T-helper 2 cell treated with Interferon-gamma antibody and Interleukin-4, amounts not matched to agents 100 ng/mL and 5 ng/mL, for 36 hours (primary cell): ENCODE data around the gene SMPD3. TPM values are rescaled to one million over a fixed set of nuclear protein-coding genes. Genes with fewer than 3 reads are reported as not detected.

Experiments used
- intact Hi-C: fragments of 100-400 bp; cut with micrococcal nuclease; formaldehyde crosslinking; loops from one replicate; pipeline ENCODE4 v1.15.1; 2023
- total RNA-seq: library from RNA; stranded (reverse); gene quantifications from 2 replicates; pipeline ENCODE4 v1.2.3, GENCODE V29; 2022

Gene SMPD3
- total RNA-seq, 1 donor from 2014 or later, result 3.0 TPM

DNA sequence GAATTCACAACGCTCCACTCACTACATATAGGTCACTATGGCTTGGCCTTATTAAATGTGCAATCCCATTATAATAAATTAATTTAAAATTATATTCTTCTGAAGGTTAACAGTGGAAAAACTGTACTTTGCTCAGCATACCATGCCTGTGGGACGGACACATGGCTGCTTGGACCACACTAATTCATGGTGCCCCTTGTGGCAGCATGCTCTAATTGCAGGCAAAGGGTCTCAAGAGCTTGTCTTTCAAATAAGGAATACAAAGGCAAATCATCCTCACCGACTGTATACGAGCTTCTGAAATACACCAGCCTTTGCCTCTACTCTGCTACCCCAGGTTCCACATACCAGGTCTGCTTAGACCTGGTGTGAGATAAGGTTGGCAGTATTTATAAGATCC lies 11.7 kb downstream of the SMPD3 start:
- intact Hi-C loops, result no loop called here

GRCh38 chr16:68434624-68435210 lies 13.6 kb downstream of the SMPD3 start:
- intact Hi-C loops, result loop anchor here (5.0 kb wide), 1 partner anchor 37 kb away; no protein-coding TSS in a partner anchor

GRCh38 chr16:68433316-68433715 lies 15.0 kb downstream of the SMPD3 start:
- intact Hi-C loops, result loop anchor here (5.0 kb wide), 1 partner anchor 36 kb away; no protein-coding TSS in a partner anchor

DNA sequence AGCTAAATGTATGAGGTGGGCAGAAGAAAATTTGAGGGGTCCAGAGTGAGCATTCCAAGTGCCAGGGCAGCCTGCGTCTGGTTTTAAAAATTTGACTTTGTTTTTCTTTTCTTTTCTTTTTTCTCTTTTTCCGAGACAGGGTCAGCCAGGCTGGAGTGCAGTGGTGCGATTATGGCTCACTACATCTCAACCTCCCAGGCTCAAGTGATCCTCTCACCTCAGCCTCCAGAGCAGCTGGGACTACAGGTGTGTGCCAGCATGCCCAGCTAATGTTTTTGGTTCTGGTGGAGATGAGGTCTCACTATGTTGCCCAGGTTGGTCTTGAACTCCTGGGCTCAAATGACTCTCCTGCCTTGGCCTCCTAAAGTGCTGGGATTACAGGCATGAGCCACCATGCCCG lies 15.6 kb downstream of the SMPD3 start:
- intact Hi-C loops, result loop anchor here (5.0 kb wide), 1 partner anchor 35 kb away; no protein-coding TSS in a partner anchor

GRCh38 chr16:68429076-68429854 lies 19.0 kb downstream of the SMPD3 start:
- intact Hi-C loops, result no loop called here

DNA sequence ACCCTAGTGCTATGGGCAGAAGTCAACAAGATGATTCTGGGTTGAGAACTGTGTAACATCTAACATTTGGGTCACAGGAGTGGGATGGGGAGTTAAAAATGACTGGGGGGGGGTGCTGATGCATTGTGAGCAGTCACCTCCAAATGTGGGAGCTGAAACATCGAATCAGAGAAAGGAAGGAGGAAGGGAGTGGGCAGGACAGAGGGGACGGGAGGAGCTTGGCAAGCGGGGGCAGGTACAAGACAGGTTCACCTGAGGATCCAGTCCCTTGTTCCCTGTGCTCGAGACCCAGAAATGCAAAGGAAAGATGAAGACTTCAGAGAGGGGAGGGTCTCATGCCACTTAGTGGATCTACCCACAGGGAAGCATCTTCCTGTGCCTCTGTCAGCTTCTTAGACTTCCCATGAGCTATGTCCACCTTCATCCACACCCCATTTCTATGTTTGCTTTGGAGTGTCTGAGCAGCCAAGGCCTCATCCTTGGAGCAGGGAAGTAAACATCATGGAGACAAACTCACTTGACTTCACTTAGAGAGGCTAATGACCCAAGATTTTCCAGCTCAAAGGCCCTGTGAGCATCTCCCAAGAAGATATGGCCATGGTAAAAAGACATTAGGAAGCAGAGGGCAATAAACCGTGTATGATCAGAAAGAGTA lies 20.5 kb downstream of the SMPD3 start:
- intact Hi-C loops, result no loop called here

DNA sequence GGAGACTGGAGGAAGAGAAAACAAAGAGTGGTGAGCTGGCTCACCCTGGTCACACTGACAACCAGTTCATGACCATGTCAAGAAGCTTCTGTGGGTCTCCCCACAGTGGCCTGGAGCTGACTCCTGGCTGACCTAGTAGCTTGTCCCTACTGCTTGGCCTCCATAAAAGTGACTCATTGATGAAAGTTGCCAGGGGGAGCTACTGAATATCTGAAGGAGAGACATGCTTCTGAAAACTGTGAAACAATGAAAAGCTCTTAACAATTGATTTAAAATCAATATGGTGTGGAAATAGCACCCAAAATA lies 22.0 kb downstream of the SMPD3 start:
- intact Hi-C loops, result no loop called here

GRCh38 chr16:68425498-68426346 lies 22.6 kb downstream of the SMPD3 start:
- intact Hi-C loops, result no loop called here

GRCh38 chr16:68423771-68424170 lies 24.5 kb downstream of the SMPD3 start:
- intact Hi-C loops, result no loop called here

- intact Hi-C loops, result no loop called here
Observed at GRCh38 chr16:68422396-68422960, 25.8 kb downstream of the SMPD3 start.

DNA sequence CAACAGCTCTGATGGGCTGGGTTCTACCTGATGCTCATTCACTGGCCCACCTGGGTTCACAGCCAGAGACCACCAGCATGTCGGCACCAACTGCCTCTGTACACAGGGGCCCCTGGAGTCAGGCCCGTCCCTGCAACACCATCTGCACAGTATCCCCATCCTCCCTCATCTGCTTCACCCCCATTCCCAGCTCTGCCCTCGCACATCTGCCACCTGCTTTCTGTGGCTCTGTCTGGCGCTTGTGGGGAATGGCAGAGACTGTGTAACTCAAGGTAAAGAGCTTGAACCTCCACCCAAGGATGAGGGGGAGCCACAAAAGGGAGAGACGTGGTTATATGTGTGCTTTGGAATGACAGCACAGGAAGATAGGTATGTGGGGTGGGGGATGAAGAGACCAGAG lies 27.2 kb downstream of the SMPD3 start:
- intact Hi-C loops, result no loop called here

GRCh38 chr16:68420366-68420942 lies 27.9 kb downstream of the SMPD3 start:
- intact Hi-C loops, result no loop called here

- intact Hi-C loops, result loop anchor here (1.0 kb wide), 2 partner anchors 30 to 62 kb away; partner anchors contain the start of gene SMPD3
Observed at GRCh38 chr16:68417711-68418301, 30.5 kb downstream of the SMPD3 start.

- intact Hi-C loops, result loop anchor here (1.0 kb wide), 1 partner anchor 60 kb away; no protein-coding TSS in a partner anchor
Observed at GRCh38 chr16:68416057-68417046, 32.0 kb downstream of the SMPD3 start.

- intact Hi-C loops, result no loop called here
Observed at GRCh38 chr16:68414581-68414980, 33.7 kb downstream of the SMPD3 start.

- intact Hi-C loops, result no loop called here
Observed at GRCh38 chr16:68412061-68412460, 36.2 kb downstream of the SMPD3 start.

DNA sequence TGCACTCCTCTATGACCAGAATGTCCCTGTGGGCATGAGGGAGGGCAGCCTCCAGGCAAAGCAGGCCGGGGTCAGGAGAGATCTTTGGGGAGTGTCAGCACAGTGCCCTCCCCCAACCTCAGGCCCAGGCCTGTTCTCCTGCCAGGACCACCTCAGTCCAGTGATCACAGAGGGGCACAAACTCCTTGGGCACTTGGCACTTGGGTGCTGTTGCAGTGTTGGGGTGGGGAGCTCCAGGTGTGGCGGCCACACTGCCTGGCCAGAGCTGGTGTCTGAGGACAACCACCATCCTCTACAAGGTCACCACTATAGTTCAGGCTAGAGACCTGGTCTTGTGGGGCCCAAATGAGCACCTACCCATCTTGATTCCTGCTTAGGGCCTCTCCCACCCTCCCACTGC lies 37.2 kb downstream of the SMPD3 start:
- intact Hi-C loops, result no loop called here

DNA sequence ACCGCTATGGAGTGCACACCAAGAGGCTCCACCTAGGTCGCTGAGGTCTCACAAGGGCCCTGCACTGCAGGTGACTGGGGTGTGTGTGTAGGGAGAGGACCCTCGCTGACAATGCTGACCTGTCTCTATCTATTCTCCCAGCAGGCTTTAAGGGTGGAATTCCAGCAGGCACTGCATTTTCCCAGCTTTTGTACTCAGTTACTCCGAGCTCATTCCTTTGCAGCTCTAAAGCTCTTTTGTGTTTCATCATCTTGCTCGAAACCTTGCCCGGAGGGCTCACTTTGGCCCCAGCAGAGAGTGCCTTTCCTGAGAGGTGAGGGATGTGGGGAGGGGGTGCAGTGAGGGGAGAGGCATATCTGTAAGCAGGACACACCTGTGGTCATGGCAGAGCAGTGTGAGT lies 39.3 kb downstream of the SMPD3 start:
- intact Hi-C loops, result no loop called here

GRCh38 chr16:68408428-68408827 lies 39.9 kb downstream of the SMPD3 start:
- intact Hi-C loops, result no loop called here
